DOHH2 (cell line): Measurements from ENCODE around the gene TMEM174.

ENCODE experiments used
- EZH2phosphoT487 ChIP-seq: fragments of 200-600 bp; sonication (generic); IDR thresholded peaks from 2 replicates; pipeline ENCODE4 v1.6.1; 2017; ENCODE audit warnings: borderline replicate concordance, mild to moderate bottlenecking, antibody characterized with exemption, low read length, moderate library complexity, mixed read lengths
- TF ChIP-seq, protein P1 (sequence below): fragments of 200-600 bp; sonication (generic); IDR thresholded peaks from one replicate; pipeline ENCODE4 v1.5.1; 2014; ENCODE audit warnings: antibody characterized with exemption, mild to moderate bottlenecking, low read depth, low read length; ENCODE audit not compliant: poor library complexity, severe bottlenecking

DNA sequence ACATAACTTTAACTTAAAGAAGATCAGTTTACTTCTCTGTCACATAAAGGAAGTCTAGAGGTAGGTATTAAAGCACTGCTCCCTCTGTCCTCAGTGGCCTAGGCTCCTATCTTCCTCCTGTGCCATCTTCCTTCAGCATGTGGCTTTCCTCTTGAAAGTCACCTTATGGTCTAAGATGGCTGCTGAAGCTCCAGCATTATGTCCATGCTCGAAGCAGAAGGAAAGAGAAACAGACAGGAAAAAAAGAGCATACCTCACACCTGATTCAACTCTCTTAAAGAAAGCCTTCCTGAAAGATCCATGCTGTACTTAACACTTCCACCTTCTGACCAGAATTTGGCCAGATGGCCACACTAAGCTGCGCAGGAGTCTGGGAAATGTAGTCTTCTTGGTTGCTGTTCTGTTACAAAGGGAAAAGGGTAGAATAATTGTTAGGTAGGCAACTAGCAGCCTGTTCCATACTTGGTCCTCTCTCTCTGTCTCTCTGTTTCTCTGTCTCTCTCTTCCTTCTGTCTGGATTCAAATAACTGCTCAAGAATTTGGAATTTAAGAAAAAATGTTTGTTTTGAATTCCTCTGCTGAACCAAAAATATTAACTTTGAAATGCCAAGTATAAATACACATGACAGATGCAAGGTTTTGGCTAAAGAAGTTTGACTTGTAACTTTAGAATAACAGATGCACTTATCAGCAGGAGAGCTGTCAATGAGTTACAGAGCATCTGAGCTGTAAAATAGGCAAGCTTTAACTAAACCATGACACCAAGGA is 16.0 kb downstream of the TMEM174 start:
- TF ChIP-seq, protein P1, sequence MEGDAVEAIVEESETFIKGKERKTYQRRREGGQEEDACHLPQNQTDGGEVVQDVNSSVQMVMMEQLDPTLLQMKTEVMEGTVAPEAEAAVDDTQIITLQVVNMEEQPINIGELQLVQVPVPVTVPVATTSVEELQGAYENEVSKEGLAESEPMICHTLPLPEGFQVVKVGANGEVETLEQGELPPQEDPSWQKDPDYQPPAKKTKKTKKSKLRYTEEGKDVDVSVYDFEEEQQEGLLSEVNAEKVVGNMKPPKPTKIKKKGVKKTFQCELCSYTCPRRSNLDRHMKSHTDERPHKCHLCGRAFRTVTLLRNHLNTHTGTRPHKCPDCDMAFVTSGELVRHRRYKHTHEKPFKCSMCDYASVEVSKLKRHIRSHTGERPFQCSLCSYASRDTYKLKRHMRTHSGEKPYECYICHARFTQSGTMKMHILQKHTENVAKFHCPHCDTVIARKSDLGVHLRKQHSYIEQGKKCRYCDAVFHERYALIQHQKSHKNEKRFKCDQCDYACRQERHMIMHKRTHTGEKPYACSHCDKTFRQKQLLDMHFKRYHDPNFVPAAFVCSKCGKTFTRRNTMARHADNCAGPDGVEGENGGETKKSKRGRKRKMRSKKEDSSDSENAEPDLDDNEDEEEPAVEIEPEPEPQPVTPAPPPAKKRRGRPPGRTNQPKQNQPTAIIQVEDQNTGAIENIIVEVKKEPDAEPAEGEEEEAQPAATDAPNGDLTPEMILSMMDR: no peak
- no peak for TF ChIP-seq EZH2phosphoT487
